Cardiac muscle cell (in vitro differentiated cells and primary cell): Measurements from ENCODE around the gene SPEG. TPM values are rescaled to one million over a fixed set of nuclear protein-coding genes. Genes with fewer than 3 reads are reported as not detected.

Experiments used
- DNase-seq, 2 donors: peaks; one replicate each; pipeline versions ENCODE4 v3.0.0 to v3.0.0-alpha.2; 2010 to 2017; ENCODE audit warnings: low read depth in 1 of 2, low spot score in 1 of 2
- H3K27ac ChIP-seq: fragments of 200-600 bp; sonication (generic); 2 replicates; pipeline ENCODE4 v1.5.1; 2016
- H3K27me3 ChIP-seq: fragments of 200-600 bp; sonication (generic); 2 replicates; pipeline ENCODE4 v1.6.0; 2016; ENCODE audit warnings: control low read depth
- H3K36me3 ChIP-seq: fragments of 200-600 bp; sonication (generic); 2 replicates; pipeline ENCODE4 v1.5.1; 2016; ENCODE audit warnings: control low read depth
- H3K4me1 ChIP-seq: fragments of 200-600 bp; sonication (generic); 2 replicates; pipeline ENCODE4 v1.8.1; 2017; ENCODE audit warnings: low read depth, mild to moderate bottlenecking, mixed run types
- H3K4me3 ChIP-seq: fragments of 200-600 bp; sonication (generic); 2 replicates; pipeline ENCODE4 v1.5.1; 2016; ENCODE audit warnings: mild to moderate bottlenecking
- H3K9me3 ChIP-seq: fragments of 200-600 bp; sonication (generic); 2 replicates; pipeline ENCODE4 v1.5.1; 2017; ENCODE audit warnings: low read depth, mild to moderate bottlenecking, control low read depth
- polyA plus RNA-seq: library from polyadenylated mRNA; unstranded; fragments of >200 nt; fragmentation: Nextera tagmentation; extraction: Ambion mirVana; gene quantifications from 2 replicates; pipeline ENCODE4 v1.2.1, GENCODE V29; 2016
- total RNA-seq: library from RNA; depleted of rRNA; stranded (reverse); fragments of >200 nt; gene quantifications from 2 replicates; pipeline ENCODE4 v1.2.3, GENCODE V29; 2016
- TF ChIP-seq, protein P1 (sequence below): IDR thresholded peaks from 2 replicates; pipeline ENCODE4 v1.5.1; 2012; ENCODE audit warnings: low read depth, mild to moderate bottlenecking, low read length

Gene SPEG
- total and polyA plus RNA-seq, 2 experiments from 2014 or later, result 188 to 292 TPM

- DNase-seq, result no peak
These were observed 1.1 kb downstream of the SPEG start for GRCh38 chr2:219435701-219436100.

DNA sequence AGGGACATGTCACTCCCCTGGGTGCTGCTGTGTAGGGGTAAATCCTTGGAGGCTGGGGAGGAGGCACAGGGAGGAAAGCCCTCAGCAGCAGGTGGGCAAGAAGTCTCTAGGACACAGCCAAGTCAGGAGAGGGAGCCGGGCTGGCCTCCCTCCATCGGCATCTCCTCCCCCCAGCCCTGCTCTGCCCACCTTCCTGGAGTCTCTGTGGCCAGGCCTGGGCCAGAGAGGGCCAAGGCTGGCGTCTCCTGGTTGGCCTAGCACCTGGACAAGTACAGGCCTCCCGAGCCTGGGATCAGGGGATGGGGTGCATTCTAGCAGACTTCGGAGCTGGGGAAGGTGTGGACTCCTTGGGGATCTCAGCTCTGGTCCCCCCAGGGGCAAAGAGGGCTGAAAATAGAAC lies 1.8 kb downstream of the SPEG start:
- Histone ChIP-seq H3K4me1 (peaks cover 61% of the 10 kb centered on the region), H3K27ac (peak overlapping the region; percentile 77), H3K4me3 (no peak overlapping the region), H3K9me3 (no peaks in the 10 kb centered on the region), H3K36me3 (no peaks in the 10 kb centered on the region), H3K27me3 (no peaks in the 10 kb centered on the region)
- DNase-seq, result no peak
- TF ChIP-seq, protein P1, sequence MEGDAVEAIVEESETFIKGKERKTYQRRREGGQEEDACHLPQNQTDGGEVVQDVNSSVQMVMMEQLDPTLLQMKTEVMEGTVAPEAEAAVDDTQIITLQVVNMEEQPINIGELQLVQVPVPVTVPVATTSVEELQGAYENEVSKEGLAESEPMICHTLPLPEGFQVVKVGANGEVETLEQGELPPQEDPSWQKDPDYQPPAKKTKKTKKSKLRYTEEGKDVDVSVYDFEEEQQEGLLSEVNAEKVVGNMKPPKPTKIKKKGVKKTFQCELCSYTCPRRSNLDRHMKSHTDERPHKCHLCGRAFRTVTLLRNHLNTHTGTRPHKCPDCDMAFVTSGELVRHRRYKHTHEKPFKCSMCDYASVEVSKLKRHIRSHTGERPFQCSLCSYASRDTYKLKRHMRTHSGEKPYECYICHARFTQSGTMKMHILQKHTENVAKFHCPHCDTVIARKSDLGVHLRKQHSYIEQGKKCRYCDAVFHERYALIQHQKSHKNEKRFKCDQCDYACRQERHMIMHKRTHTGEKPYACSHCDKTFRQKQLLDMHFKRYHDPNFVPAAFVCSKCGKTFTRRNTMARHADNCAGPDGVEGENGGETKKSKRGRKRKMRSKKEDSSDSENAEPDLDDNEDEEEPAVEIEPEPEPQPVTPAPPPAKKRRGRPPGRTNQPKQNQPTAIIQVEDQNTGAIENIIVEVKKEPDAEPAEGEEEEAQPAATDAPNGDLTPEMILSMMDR, result no peak

More at GRCh38 chr2:219435701-219436100, 1.1 kb downstream of the SPEG start:
- H3K27ac ChIP-seq, result peak overlapping the region; percentile 85
- H3K36me3 ChIP-seq, result no peaks in the 10 kb centered on the region
- H3K9me3 ChIP-seq, result no peaks in the 10 kb centered on the region
- no peaks in the 10 kb centered on the region for H3K27me3 ChIP-seq
- TF ChIP-seq, protein P1, result no peak
- H3K4me1 ChIP-seq, result peaks cover 55% of the 10 kb centered on the region
- H3K4me3 ChIP-seq, result peak overlapping the region; percentile 37

- TF ChIP-seq, protein P1, result no peak
- H3K27me3 ChIP-seq, result no peaks in the 10 kb centered on the region
- peak in 1 of 2 donors; percentile 82 for DNase-seq
- no peaks in the 10 kb centered on the region for H3K36me3 ChIP-seq
- no peaks in the 10 kb centered on the region for H3K9me3 ChIP-seq
- H3K4me1 ChIP-seq, result peaks cover 62% of the 10 kb centered on the region
- H3K27ac ChIP-seq, result peak overlapping the region; percentile 77
- no peak overlapping the region for H3K4me3 ChIP-seq
These were observed 2.5 kb downstream of the SPEG start for GRCh38 chr2:219437141-219437540.

- no peak for DNase-seq
- TF ChIP-seq, protein P1, result no peak
- no peaks in the 10 kb centered on the region for H3K36me3 ChIP-seq
- no peak overlapping the region for H3K4me3 ChIP-seq
- H3K27me3 ChIP-seq, result no peaks in the 10 kb centered on the region
- peak overlapping the region; percentile 77 for H3K27ac ChIP-seq
- peaks cover 62% of the 10 kb centered on the region for H3K4me1 ChIP-seq
- H3K9me3 ChIP-seq, result no peaks in the 10 kb centered on the region
These were observed 3.1 kb downstream of the SPEG start for GRCh38 chr2:219437690-219438206.

DNA sequence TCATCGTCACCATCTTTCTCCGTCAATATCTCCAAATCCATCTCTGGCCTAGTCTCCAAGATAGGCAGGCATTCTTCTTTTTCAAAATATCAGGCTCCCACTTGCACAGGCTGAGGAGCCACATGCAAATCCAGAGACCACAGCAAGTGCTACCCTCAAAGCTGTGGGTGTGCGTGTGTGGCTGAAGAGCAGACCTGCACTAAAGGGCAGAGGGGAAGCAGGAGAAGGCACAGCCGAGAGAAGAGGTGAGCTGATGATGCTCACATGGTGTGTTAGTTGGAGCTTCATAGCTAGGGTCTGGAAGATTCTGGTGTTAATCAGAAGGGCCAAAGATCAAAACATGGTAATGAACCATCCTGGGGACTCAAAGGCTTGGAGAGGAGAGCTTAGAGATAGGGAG lies 3.8 kb downstream of the SPEG start:
- Histone ChIP-seq H3K27ac (no peak overlapping the region), H3K27me3 (no peaks in the 10 kb centered on the region), H3K4me3 (no peak overlapping the region), H3K36me3 (no peaks in the 10 kb centered on the region), H3K4me1 (peaks cover 61% of the 10 kb centered on the region), H3K9me3 (no peaks in the 10 kb centered on the region)
- TF ChIP-seq, protein P1, result no peak
- DNase-seq, result no peak

- Histone ChIP-seq H3K27ac (no peak overlapping the region), H3K4me1 (peaks cover 50% of the 10 kb centered on the region), H3K9me3 (no peaks in the 10 kb centered on the region), H3K27me3 (no peaks in the 10 kb centered on the region), H3K36me3 (no peaks in the 10 kb centered on the region), H3K4me3 (no peak overlapping the region)
- no peak for DNase-seq
- TF ChIP-seq, protein P1, result no peak
These were observed 4.9 kb downstream of the SPEG start for GRCh38 chr2:219439506-219439905.
